CD4-positive, alpha-beta T cell (primary cell): ENCODE results near the gene ATP8A2. TPM values are rescaled to one million over a fixed set of nuclear protein-coding genes. Genes with fewer than 3 reads are reported as not detected.

Experiments
- ATAC-seq: fragments of 200-7000 bp; cut with Tn5 transposase; one replicate; pipeline ENCODE4 v1.10.0; 2022; ENCODE audit warnings: mild to moderate bottlenecking; ENCODE audit not compliant: poor library complexity
- CTCF ChIA-PET: fragments of 350-600 bp; sonication (Branson Sonifier 250); formaldehyde crosslinking; loops from one replicate; lab custom pipeline; 2021; ENCODE audit warnings: antibody characterized with exemption, inconsistent platforms; lab: Charles Lee
- POLR2A ChIA-PET: fragments of 350-600 bp; sonication (Branson Sonifier 250); formaldehyde crosslinking; loops from one replicate; lab custom pipeline; 2021; ENCODE audit warnings: antibody characterized with exemption, inconsistent platforms; lab: Charles Lee
- DNase-seq, 14 experiments: peaks; one replicate each; pipeline ENCODE4 v3.0.0-alpha.2; 2013 to 2020; ENCODE audit warnings: mixed read lengths in 2 of 14
- H3K27ac ChIP-seq, 2 donors: one replicate each; pipeline versions ENCODE4 v1.5.1 to v1.7.0; 2013; ENCODE audit warnings: low read length in 2 of 2, low read depth in 1 of 2, mild to moderate bottlenecking in 1 of 2
- H3K27me3 ChIP-seq, 2 experiments: 1 replicate in 1 of 2; 2 replicates in 1 of 2; pipeline versions ENCODE4 v1.6.1 to v1.7.0; 2013; ENCODE audit warnings: low read length in 2 of 2, control low read depth in 1 of 2, mild to moderate bottlenecking in 1 of 2, moderate library complexity in 1 of 2; ENCODE audit not compliant: insufficient read depth in 2 of 2, control insufficient read depth in 1 of 2
- H3K36me3 ChIP-seq: one replicate; pipeline ENCODE4 v1.6.1; 2013; ENCODE audit warnings: low read length, control low read depth; ENCODE audit not compliant: insufficient read depth
- H3K4me1 ChIP-seq: one replicate; pipeline ENCODE4 v1.6.1; 2013; ENCODE audit warnings: low read length, control low read depth; ENCODE audit not compliant: insufficient read depth
- H3K4me3 ChIP-seq: one replicate; pipeline ENCODE4 v1.5.1; 2013; ENCODE audit warnings: mild to moderate bottlenecking, low read length, moderate library complexity
- H3K9me3 ChIP-seq, 2 experiments: 1 replicate in 1 of 2; 2 replicates in 1 of 2; pipeline versions ENCODE4 v1.6.1 to v1.7.0; 2013; ENCODE audit warnings: low read length in 2 of 2, mild to moderate bottlenecking in 2 of 2, control low read depth in 1 of 2, moderate library complexity in 1 of 2; ENCODE audit not compliant: control insufficient read depth in 1 of 2, insufficient read depth in 1 of 2
- H3K27ac Mint-ChIP-seq: one replicate; pipeline ENCODE4 v1.8.0; 2020; ENCODE audit warnings: mixed read lengths
- H3K27me3 Mint-ChIP-seq: one replicate; pipeline ENCODE4 v1.8.0; 2021; ENCODE audit warnings: mixed read lengths
- H3K36me3 Mint-ChIP-seq: one replicate; pipeline ENCODE4 v1.8.0; 2021; ENCODE audit warnings: low read depth, mixed read lengths
- H3K4me1 Mint-ChIP-seq: one replicate; pipeline ENCODE4 v1.8.0; 2021; ENCODE audit warnings: low read depth, mixed read lengths
- H3K4me3 Mint-ChIP-seq: one replicate; pipeline ENCODE4 v1.8.0; 2020; ENCODE audit warnings: mild to moderate bottlenecking, mixed read lengths
- H3K9me3 Mint-ChIP-seq: one replicate; pipeline ENCODE4 v1.8.0; 2020; ENCODE audit warnings: mixed read lengths
- intact Hi-C, 2 experiments: fragments of 100-400 bp; cut with DNase I in 1 of 2; cut with micrococcal nuclease in 1 of 2; formaldehyde crosslinking; loops; one replicate each; pipeline versions ENCODE4 v1.15.1 to v1.9.0; 2023 to 2025; cut with DNase I, micrococcal nuclease
- total RNA-seq, 174 experiments: library from RNA in 2 of 174; stranded (reverse) in 2 of 174; gene quantifications; one replicate each; pipeline ENCODE4 v1.2.3 and lab custom pipeline; 2021 to 2026
- TF ChIP-seq, protein P1 (sequence below): fragments of 200-600 bp; IDR thresholded peaks from one replicate; pipeline ENCODE4 v1.8.0; 2022; ENCODE audit warnings: antibody characterized with exemption, mild to moderate bottlenecking

ATP8A2 gene
- total RNA-seq, 2 experiments from 2014 or later, result 0.22 to 0.36 TPM

DNA sequence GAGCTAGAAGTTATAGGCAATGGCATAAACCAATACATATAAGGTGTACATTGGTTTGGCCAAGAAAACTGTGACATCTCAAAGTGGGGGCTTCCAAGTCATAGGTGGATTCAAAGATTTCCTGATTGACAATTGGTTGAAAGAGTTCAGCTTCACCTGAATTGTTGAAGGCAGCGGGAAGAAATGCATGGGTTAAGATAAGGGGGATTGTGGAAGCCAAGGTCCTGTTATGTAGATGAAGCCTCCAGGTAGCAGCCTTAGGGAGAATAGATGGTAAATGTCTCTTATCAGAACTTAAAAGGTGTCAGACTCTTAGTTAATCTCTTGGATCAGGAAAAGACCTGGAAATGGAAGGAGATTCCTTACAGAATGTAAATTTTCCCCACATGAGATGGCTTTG, 26.0 kb downstream of the ATP8A2 start:
- intact Hi-C loops, result no loop called here
- Histone ChIP-seq H3K27me3 (peaks cover 0 to 6% of the 10 kb centered on the region in 2 experiments), H3K4me1 (no peaks in the 10 kb centered on the region), H3K4me3 (no peak overlapping the region), H3K27ac (no peak overlapping the region), H3K9me3 (no peaks in the 10 kb centered on the region), H3K36me3 (no peaks in the 10 kb centered on the region)
- DNase-seq (no peak), ATAC-seq (no peak)
- H3K36me3 Mint-ChIP-seq, result no peaks in the 10 kb centered on the region
- H3K27ac Mint-ChIP-seq, result no peak overlapping the region
- H3K4me1 Mint-ChIP-seq, result no peaks in the 10 kb centered on the region
- POLR2A ChIA-PET, result no interaction called here
- TF ChIP-seq, protein P1, sequence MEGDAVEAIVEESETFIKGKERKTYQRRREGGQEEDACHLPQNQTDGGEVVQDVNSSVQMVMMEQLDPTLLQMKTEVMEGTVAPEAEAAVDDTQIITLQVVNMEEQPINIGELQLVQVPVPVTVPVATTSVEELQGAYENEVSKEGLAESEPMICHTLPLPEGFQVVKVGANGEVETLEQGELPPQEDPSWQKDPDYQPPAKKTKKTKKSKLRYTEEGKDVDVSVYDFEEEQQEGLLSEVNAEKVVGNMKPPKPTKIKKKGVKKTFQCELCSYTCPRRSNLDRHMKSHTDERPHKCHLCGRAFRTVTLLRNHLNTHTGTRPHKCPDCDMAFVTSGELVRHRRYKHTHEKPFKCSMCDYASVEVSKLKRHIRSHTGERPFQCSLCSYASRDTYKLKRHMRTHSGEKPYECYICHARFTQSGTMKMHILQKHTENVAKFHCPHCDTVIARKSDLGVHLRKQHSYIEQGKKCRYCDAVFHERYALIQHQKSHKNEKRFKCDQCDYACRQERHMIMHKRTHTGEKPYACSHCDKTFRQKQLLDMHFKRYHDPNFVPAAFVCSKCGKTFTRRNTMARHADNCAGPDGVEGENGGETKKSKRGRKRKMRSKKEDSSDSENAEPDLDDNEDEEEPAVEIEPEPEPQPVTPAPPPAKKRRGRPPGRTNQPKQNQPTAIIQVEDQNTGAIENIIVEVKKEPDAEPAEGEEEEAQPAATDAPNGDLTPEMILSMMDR, result no peak
- H3K9me3 Mint-ChIP-seq, result peaks cover 8% of the 10 kb centered on the region
- H3K27me3 Mint-ChIP-seq, result peaks cover 31% of the 10 kb centered on the region
- no peak overlapping the region for H3K4me3 Mint-ChIP-seq
- CTCF ChIA-PET, result no interaction called here

DNA sequence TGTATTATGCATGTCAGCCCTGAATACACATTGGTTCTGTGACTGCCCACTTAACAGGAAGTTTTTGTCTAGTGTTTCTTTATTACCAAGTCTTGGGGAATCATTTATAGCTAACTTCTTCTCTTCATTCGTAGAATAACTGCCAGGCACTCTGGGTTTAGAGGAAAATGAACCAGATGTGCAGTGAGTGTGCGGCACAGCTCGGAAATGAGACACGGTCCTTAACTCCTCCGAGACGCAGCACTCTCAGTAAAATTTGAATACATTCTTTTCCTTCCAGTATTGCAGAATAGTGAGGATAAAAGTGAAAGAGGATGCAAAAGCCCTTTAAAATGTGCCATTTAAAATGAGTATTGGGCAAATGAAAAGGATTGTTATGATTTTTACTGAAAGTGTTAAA, 29.2 kb downstream of the ATP8A2 start:
- no peak overlapping the region for H3K4me3 Mint-ChIP-seq
- POLR2A ChIA-PET, result no interaction called here
- no peaks in the 10 kb centered on the region for H3K36me3 Mint-ChIP-seq
- no peak overlapping the region for H3K27ac ChIP-seq
- no peak overlapping the region for H3K4me3 ChIP-seq
- H3K27me3 ChIP-seq, result peaks cover 8 to 10% of the 10 kb centered on the region in 2 experiments
- peaks cover 0 to 8% of the 10 kb centered on the region in 2 experiments for H3K9me3 ChIP-seq
- no peaks in the 10 kb centered on the region for H3K4me1 ChIP-seq
- no peaks in the 10 kb centered on the region for H3K4me1 Mint-ChIP-seq
- no peak overlapping the region for H3K27ac Mint-ChIP-seq
- DNase-seq (no peak), ATAC-seq (no peak)
- CTCF ChIA-PET, result no interaction called here
- no peaks in the 10 kb centered on the region for H3K36me3 ChIP-seq
- intact Hi-C loops, result no loop called here
- H3K27me3 Mint-ChIP-seq, result peaks cover 36% of the 10 kb centered on the region
- no peaks in the 10 kb centered on the region for H3K9me3 Mint-ChIP-seq
- TF ChIP-seq, protein P1, result no peak

DNA sequence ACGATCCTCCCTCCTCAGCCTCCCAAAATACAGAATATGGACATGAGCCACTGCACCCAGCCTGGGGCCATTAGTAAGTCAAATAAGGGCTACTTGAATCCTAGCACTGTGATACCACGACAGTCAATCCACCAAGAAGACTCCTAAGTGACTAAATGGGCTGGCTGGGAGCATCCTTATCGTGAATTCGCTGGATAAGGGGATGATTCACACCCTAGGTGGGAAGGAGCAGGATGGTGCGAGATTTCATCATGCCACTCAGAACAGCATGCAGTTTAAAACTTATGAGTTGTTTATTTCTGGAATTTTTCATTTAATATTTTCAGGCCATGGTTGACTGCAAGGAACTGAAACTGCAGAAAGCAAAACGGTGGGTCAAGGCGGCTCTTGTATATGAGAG, 30.2 kb downstream of the ATP8A2 start:
- CTCF ChIA-PET, result no interaction called here

More for the DNA sequence above, 30.2 kb downstream of the ATP8A2 start:
- POLR2A ChIA-PET, result no interaction called here
- Histone ChIP-seq H3K9me3 (peaks cover 0 to 8% of the 10 kb centered on the region in 2 experiments), H3K27me3 (peaks cover 4 to 10% of the 10 kb centered on the region in 2 experiments), H3K36me3 (no peaks in the 10 kb centered on the region), H3K4me1 (no peaks in the 10 kb centered on the region), H3K4me3 (no peak overlapping the region), H3K27ac (no peak overlapping the region)
- DNase-seq, result no peak
- no peaks in the 10 kb centered on the region for H3K4me1 Mint-ChIP-seq
- intact Hi-C loops, result no loop called here
- no peak overlapping the region for H3K4me3 Mint-ChIP-seq
- ATAC-seq, result no peak
- peaks cover 32% of the 10 kb centered on the region for H3K27me3 Mint-ChIP-seq
- no peaks in the 10 kb centered on the region for H3K9me3 Mint-ChIP-seq
- no peaks in the 10 kb centered on the region for H3K36me3 Mint-ChIP-seq
- TF ChIP-seq, protein P1, result no peak
- H3K27ac Mint-ChIP-seq, result no peak overlapping the region
